HG03097 (cell line): ENCODE data around the gene THSD7B.
A peak's percentile ranks its signal among the peaks of the same experiment; 100 is the strongest.
"Not testable (repeated sequence)": the region's sequence is repeated elsewhere in the genome, so short reads cannot be mapped to it uniquely, and the experiment has no call there.

Source experiments
- ATAC-seq: cut with Tn5 transposase; IDR thresholded peaks from one replicate; pipeline ENCODE4 v1.9.1; 2021; ENCODE audit not compliant: unreplicated experiment, low FRiP score

Gene THSD7B

DNA sequence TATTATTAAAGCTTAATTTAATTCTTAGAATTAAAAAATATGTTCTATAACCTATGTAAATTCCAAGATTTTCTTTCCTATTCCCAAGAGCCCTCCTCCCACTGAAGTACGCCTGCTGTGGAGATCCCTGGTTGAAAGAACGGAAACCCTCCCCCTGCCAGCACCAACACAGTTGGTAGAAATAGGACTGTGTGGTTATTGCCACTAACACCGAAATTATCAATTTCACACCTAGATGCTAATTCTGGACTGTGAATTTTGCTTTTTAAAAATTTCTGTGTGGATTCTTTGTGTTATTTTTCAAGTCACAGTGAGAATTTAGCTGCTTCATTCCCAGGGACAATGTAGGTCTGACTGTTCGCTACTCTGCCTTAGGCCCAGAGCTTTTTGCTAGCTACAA lies 893.1 kb downstream of the THSD7B start:
- no peak for ATAC-seq

DNA sequence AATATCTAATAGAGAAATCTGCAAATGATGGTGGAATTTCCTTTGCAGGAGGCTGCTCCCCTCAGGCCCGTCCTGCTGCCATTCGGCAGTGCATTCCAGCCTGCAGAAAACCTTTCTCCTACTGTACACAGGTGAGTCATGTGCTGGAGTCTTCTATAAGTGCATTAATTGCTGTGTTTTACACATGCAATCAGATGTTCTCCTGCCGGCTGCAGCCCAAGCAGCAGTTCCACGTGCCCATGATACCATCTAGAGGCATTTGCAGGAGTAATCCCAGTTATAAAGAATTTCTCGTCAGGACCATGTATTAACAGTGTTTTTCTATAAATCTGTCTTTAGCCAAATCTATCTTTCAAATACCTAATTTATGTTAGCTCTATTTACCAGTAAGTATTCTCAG lies 894.3 kb downstream of the THSD7B start:
- no peak for ATAC-seq

GRCh38 chr2:137670111-137670510 lies 904.8 kb downstream of the THSD7B start:
- no peak for ATAC-seq

DNA sequence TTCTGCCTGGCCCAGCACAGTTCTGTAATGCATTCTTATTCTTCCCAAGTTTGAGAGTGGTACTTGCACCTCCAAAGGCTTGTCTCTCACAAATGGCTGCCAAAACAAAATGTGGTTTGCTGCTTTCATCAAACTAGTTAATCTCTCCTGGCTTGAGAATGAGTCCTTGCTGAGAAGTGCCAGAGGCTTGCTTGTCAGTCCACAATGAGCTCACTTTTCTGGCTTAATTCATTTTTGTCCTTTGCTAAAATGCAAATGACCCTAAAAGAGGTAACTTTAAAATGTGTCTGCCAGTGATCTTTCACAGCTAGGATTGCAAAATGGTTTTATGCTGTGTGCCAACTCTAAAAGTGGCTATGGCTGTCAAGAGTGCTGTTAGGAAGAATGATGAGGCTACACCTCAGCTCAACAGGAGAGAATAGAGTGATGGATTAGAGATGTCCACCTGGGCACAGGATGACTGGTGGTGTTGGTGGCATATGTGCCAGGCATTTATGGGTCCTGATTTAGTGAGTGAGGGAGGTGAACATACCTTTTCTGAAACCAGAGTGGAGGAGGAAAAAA lies 907.7 kb downstream of the THSD7B start:
- no peak for ATAC-seq

DNA sequence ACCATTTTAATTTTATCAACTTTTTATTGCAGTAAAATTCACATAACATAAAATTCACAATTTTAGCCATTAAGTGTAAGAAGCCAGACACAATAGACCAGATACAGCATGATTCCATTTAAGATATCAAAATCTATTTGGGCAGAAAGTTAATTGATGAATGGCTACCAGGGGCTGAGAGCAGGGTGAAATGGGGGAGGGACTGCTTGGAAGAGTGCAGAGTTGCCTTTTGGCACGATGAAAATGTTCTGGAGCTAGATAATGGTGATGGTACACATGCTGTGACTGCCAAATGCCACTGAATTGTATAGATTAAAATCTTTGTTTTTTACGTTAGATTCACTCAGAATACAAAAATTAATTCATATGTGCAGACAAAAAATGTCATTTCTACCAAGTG lies 909.6 kb downstream of the THSD7B start:
- no peak for ATAC-seq

GRCh38 chr2:137675584-137676327 lies 910.4 kb downstream of the THSD7B start:
- ATAC-seq, result no peak

DNA sequence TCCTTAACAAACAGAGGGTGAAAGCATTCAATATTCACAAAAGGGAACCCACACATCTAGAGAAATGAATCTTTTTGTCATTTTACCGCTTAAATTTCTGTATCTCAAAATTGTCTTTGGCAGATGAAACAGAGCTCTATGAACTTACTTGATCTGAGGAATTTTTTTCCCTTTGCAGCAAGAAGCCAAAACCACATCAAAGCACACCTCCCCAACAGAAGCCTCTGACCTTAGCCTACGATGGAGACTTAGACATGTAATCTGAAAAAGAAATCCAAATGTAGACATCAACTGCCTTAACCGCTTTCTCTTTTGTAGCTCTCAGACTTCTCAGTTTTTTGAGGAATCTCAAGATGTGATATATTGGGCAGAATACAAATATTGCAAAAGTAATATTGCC lies 911.0 kb downstream of the THSD7B start:
- ATAC-seq, result no peak

- ATAC-seq, result no peak
Observed at GRCh38 chr2:137677466-137677865, 912.1 kb downstream of the THSD7B start.

- ATAC-seq, result no peak
Observed at GRCh38 chr2:137689549-137689948, 924.2 kb downstream of the THSD7B start.

GRCh38 chr2:137693534-137693933 lies 928.2 kb downstream of the THSD7B start:
- peak; percentile 86 for ATAC-seq

GRCh38 chr2:137696916-137697315 lies 931.6 kb downstream of the THSD7B start:
- no peak for ATAC-seq

DNA sequence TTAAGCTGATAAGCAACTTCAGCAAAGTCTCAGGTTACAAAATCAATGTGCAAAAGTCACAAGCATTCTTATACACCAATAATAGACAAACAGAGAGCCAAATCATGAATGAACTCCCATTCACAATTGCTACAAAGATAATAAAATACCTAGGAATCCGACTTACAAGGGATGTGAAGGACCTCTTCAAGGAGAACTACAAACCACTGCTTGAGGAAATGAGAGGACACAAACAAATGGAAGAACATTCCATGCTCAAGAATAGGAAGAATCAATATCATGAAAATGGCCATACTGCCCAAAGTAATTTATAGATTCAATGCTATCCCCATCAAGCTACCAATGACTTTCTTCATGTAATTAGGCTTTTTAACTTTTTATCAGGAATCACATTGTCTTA lies 934.9 kb downstream of the THSD7B start:
- ATAC-seq, result not testable (repeated sequence)

- no peak for ATAC-seq
Observed at GRCh38 chr2:137700681-137701080, 935.3 kb downstream of the THSD7B start.

- no peak for ATAC-seq
Observed at GRCh38 chr2:137705296-137705695, 940.0 kb downstream of the THSD7B start.

- no peak for ATAC-seq
Observed at GRCh38 chr2:137706786-137707613, 941.7 kb downstream of the THSD7B start.

- no peak for ATAC-seq
Observed at GRCh38 chr2:137708311-137708710, 943.0 kb downstream of the THSD7B start.

DNA sequence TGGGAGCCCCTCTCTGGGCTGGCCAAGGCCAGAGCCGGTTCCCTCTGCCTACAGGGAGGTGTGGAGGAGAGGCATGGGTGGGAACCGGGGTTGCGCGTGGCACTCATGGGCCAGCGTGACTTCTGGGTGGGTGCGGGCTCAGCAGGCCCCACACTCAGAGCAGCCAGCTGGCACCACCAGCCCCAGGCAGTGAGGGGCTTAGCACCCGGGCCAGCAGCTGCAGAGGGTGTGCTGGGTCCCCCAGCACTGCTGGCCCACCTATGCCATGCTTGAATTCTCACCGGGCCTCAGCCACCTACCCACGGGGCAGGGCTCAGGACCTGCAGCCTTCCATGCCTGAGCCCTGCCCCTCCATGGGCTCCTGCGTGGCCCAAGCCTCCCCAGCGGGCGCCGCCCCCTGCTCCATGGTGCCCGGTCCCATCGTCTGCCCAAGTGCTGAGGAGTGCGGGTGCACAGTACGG lies 950.4 kb downstream of the THSD7B start:
- ATAC-seq, result no peak

DNA sequence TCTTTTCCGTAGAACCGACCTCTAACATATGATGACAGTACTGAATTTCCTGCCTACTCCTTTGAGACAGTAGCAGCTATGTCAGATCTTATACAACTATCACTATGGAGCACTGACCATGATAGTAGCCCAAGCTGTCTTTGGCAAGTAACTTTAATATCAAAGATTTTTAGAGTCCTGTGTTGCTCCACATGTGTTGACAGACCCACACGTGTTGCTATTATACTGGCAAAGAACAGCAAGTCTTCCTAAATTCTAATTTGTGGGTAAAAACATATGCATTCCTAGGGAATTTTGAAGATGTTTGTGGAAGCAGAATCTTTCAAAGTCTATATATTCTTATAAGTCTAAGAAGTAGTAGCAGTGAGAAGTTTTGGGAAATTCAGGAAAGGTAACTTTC lies 953.4 kb downstream of the THSD7B start:
- ATAC-seq, result no peak

GRCh38 chr2:137721733-137722132 lies 956.4 kb downstream of the THSD7B start:
- no peak for ATAC-seq

DNA sequence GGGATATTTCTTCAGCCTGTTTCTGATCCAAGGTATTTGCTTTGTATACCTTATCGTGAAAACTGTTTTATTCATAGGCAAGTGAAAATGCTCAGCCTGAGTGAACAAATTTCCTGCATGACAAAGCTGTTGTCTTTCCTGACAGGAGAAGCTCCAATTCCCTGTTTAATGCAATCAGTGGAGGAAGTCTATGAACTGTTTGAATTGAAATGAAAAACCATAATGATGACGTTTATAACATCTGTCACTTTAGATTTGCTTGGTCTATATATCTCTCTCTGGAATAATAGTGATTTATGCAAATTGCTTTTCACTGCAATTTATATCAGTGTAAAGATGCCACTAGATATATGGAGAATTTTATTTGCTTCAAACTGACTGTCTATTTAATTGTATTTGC lies 959.6 kb downstream of the THSD7B start:
- ATAC-seq, result no peak
